Right lobe of liver (tissue), 4 donors: ENCODE results near the gene HLA-DMB.

Source experiments
- POLR2A ChIP-seq: fragments of 450-650 bp; IDR thresholded peaks from one replicate; pipeline ENCODE4 v1.6.1; 2017; ENCODE audit warnings: antibody characterized with exemption, mild to moderate bottlenecking
- TF ChIP-seq, protein P1 (sequence below), 4 donors: fragments of 200-600 bp in 3 of 4; fragments of 450-650 bp in 1 of 4; IDR thresholded peaks; one replicate each; pipeline versions ENCODE4 v1.5.1 to v1.8.0; 2016 to 2022; ENCODE audit warnings: antibody characterized with exemption in 4 of 4, mild to moderate bottlenecking in 2 of 4
- donor health status: DM: no; HTN: no; CAD: no.
- donor health status: DM: no; HTN: no; CAD: no.
- donor health status: DM: no; HTN: yes; CAD: no.

- TF ChIP-seq, protein P1, sequence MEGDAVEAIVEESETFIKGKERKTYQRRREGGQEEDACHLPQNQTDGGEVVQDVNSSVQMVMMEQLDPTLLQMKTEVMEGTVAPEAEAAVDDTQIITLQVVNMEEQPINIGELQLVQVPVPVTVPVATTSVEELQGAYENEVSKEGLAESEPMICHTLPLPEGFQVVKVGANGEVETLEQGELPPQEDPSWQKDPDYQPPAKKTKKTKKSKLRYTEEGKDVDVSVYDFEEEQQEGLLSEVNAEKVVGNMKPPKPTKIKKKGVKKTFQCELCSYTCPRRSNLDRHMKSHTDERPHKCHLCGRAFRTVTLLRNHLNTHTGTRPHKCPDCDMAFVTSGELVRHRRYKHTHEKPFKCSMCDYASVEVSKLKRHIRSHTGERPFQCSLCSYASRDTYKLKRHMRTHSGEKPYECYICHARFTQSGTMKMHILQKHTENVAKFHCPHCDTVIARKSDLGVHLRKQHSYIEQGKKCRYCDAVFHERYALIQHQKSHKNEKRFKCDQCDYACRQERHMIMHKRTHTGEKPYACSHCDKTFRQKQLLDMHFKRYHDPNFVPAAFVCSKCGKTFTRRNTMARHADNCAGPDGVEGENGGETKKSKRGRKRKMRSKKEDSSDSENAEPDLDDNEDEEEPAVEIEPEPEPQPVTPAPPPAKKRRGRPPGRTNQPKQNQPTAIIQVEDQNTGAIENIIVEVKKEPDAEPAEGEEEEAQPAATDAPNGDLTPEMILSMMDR (IDR thresholded peaks at IDR 0.05) = no peak
- no peak for TF ChIP-seq POLR2A
These were observed 37.1 kb upstream of the HLA-DMB start for GRCh38 chr6:32977953-32978324.
